GM18519 (cell line): ENCODE data around the gene PTPRJ.

ENCODE experiments used
- ATAC-seq: cut with Tn5 transposase; IDR thresholded peaks from one replicate; pipeline ENCODE4 v1.9.1; 2021; ENCODE audit warnings: mild to moderate bottlenecking, moderate library complexity; ENCODE audit not compliant: unreplicated experiment, low FRiP score

Gene PTPRJ

DNA sequence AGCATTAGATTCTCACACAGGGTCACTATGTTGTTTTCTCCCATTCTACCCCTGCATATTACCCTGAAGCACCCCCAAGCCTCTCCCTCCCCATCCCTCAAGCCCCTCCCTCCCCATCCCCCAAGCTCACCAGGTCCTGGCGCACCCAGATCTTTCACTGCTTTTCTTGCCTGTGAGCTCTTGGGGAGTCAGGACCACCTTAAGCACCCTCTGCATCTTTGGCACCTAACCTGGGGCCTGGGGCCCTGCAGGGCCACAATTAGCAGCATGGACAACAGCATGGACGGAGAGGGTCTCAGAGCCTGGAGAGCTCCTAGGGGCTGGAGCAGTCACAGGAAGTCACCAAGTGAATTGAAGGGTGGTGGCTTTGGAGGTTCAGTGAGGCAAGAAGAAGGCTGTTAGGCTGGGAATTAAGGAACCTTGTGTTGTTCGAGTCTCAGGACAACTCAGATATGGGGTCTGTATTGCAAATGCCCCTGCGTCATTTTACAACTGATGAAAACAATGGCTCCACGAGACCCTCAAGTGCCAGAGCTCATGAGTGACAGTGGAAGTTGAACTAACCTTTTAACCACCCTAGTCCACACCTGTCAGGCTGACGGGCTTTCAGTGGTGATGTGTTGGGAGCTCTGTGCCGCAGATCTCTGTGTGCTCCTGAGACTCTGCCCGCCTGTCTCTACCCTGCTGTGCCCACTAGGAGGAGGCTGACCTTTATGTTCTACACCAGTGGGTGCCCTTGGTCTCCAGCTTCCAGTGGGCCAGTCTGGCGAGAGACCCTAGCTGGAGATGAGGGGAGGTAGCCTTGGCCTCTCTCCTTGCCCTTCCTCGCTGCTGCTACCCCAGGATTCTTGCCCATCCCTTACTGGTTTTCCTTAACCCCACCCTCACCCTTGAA is 125.0 kb downstream of the PTPRJ start:
- no peak for ATAC-seq

DNA sequence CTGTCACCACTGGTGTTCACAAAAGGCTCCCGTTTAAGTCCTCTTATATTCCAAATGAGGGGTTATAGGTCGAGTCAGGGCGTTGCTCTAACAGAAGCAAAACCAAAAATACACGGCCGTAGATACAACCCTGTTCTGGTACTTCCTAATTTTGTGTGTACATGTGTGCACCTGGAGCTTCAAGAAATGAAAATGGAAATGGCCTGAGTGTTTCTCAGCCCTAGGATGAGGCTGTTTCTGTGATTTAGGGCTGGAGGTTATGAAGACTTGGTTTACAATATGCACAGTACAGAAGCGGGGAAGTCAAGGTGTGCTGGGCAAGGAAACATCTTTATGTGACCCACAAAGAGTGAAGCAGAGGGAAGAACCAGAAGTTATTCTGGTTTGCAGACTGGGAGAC is 125.8 kb downstream of the PTPRJ start:
- no peak for ATAC-seq

DNA sequence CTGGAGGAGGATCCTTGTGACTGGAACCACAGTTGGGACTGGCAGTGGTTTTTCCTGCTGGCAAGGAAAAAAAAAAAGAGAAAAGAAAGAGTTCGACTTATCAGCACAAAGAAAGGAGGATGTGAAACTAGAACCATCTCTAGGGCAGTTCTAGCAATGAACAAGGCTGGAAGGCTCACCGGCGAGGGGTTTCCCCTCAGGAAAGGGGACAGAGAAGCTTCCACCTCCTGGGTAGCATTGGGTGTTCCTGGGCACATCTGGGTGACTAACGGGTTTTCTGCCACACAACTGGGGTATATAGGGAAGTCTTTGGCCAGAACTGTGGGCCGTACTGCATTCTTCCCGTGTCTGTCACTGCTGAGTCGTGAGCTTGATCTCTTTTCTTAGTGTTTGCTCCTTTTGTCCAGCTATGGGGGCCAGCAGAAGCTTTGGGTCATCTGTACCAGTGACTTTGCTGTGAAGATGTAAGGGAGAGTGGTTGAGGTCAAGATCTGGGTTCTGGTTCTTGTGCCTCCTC is 126.9 kb downstream of the PTPRJ start:
- ATAC-seq = peak; percentile 88

DNA sequence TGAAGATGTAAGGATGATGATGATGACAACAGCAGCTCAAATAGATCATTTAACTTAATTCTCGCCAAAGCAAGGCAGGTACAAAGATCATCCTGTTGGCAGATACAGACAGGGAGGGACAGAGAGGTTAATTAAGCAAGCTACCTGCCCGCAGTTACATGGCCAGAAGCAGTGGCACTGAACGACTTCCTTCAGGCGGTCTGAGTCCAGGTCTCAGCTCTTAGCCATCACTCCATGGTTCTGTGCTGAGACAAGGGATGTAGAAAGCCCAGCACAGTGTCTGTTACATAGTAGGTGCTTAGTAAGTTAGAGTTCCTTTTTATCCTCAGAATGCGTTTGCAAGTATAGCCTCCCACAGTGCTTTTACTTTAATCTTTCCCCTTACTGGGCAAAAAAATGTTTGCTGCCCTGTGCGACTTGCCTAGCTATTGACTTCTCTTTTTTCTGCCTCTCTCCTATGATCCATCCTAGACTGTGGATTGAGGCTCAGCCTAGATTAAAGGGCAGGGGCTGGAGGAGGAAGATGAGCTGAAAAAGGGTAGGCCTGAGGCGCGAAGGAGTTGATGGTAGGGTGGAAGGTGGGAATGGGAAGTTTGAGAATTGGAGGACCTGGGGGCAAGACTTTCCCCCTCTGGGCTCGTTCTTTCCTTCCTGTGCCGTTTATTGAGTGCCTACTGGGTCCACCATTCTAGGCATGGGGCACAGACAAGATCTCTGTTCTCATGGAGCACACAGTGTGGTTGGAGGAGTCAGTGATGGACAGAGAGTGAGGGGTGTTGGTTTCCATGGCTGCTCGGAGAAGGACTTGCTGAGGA is 128.1 kb downstream of the PTPRJ start:
- no peak for ATAC-seq

DNA sequence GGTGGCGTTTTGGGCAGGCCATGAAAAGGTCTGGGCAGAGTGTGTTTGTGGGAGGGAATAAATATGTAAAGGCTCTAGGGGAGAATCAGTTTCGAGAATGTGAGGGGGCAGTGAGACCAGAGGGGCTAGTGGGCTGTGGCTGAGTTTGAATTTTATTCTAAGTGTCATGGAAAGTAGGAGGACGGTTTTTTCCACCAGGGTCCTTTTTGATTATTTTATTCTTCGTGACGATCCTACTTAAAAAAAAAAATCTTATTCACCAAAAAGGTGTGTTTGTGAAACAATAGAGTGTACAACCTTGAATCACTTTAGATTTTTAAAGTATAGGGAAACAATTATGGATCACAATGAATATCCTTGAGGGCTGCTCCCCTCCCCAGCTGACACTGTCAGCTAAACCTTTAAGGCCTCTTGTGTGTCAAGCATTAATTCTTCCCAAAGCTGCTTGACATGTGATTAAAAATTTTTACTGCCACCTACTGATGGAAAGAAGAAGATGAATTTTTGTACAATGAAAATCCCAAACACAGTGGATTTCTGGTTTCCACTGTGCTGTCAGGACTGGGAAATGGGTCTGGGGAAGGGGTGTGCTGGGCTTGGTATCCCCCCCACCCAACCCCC is 128.8 kb downstream of the PTPRJ start:
- no peak for ATAC-seq

DNA sequence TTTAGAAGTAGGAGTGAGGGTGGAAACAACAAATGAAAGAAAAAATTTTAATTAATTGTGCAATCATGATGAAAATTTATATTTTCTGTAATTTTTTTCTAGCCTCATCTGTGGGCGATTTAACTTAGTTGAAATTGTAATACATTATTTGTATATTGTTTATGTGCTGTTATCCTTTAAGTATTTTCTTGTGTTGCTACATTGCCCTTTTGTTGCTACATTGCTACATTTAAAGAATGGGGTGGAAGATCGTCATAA is 130.1 kb downstream of the PTPRJ start:
- ATAC-seq = no peak

DNA sequence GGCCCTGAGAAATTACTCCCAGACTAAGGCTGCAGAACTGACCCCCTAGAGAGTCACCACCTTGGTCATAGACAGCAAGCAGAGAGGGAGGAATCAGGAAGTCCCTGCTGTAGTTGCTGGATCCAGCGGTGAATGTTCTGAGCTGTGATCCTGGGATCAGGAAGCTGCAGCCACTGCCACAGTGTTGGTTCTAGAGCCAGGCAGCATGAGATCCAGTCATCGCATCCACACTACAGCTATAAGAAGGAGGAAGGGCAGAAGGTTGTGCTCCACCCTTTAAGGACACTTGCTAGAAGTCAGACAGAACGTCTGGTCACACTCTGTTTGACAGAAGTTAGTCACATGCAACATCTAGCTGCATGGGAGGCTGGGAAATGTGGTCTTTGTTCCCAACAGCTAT is 131.5 kb downstream of the PTPRJ start:
- ATAC-seq = no peak

DNA sequence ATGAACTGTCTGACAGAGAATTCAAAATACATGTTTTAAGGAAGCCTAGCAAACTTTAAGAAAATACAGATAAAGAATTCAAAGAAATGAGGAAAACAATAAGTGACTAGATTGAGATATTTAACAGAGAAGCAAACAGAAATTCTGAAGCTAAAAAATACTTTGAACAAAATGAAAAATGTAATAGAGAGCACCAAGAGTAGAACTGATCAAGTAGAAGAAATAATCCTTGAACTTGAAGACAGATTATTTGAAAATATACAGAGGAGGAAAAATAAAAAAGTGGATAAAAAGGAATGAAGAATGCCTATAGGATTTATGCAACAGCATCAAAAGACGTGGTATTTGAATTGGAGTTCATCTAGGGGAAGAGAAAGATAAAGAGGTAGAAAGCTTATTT is 134.4 kb downstream of the PTPRJ start:
- ATAC-seq = no peak

DNA sequence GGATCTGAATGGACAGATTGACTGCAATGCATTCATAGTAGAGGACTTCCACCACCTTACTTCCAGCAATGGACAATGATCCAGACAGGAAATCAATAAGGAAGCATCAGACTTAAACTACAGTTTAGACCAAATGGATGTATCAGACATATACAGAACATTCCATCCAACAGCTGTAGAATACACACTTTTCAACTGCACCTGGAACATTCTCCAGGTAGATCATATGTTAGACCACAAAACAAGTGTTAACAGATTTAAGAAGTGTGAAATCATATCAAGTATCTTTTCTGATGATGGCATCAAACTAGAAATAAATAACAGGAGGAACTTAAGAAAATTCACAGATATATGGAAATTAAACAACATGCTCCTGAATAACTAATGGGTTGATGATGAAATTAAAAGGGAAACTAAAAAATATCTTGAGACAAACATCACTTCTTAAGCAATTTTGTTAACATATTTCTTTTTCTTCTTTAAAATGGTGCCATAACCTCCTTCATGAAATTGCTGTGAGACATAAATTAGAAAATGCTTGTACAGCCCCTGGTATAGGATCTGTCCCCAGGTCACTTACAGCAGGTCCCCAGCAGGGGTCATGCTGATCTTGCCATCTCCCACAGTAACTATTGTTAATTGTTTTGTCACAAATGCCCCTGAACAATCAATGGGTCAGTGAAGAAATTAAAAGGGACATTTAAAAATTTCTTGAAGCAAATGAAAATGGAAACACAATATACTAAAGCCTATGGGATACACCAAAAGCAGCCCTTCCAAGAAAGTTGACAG is 136.3 kb downstream of the PTPRJ start:
- no peak for ATAC-seq

DNA sequence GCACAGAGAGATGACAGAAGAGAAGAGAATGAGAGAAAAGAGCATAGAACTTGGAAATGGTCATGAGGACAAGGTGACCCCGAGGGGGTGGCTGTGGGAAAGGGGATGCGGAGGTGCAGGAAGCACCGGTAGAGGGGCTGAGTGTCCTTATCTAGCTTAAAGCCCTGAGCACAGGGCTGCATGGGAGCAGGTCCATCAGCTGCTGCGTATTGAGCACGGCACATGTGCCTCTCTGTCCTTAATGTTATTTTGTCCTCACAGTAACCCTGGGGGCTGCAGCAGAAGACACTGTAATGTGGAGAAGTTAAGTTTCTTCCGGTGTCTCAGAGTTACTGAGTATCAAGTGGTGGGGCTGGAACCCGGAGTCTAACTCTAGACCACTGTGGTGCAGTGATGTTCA is 141.9 kb downstream of the PTPRJ start:
- ATAC-seq = no peak

DNA sequence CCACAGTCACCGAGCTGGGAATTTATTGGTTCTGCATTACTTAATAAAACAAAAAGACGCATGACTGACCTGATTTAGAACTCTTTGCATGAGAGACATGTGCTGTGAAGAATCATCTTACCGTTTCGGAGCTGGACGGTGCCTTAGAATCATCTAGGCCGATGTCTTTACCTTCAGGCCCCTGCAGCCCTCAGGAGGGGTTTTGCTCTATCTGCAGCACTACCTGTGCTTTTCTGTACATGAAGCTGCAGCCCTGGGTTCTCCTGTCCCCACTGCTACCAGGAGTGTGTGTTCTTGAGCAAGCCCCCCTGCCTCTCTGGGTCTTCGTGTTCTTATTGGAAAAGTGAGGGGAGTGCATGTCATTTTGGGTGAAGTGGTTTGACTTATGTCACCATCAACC is 142.3 kb downstream of the PTPRJ start:
- ATAC-seq = no peak

DNA sequence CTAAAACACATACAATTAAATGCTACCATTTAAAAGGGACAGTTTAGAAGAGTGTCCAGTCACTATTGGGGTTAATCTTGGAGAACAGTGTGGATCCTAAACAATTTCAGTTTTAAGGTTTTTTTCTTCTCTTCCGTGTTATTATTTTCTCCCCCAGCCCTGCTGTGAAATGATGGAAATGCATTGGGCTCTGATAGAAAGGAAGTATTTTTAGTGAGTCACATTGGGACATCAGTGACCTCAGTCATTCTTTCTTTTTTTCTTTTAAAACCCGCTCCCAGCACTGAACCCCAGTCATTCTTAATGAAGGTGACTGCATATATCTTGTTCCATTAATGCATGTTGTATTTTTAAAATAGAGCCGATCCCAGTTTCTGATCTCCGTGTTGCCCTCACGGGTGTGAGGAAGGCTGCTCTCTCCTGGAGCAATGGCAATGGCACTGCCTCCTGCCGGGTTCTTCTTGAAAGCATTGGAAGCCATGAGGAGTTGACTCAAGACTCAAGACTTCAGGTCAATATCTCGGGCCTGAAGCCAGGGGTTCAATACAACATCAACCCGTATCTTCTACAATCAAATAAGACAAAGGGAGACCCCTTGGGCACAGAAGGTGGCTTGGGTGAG is 143.0 kb downstream of the PTPRJ start:
- ATAC-seq = no peak

DNA sequence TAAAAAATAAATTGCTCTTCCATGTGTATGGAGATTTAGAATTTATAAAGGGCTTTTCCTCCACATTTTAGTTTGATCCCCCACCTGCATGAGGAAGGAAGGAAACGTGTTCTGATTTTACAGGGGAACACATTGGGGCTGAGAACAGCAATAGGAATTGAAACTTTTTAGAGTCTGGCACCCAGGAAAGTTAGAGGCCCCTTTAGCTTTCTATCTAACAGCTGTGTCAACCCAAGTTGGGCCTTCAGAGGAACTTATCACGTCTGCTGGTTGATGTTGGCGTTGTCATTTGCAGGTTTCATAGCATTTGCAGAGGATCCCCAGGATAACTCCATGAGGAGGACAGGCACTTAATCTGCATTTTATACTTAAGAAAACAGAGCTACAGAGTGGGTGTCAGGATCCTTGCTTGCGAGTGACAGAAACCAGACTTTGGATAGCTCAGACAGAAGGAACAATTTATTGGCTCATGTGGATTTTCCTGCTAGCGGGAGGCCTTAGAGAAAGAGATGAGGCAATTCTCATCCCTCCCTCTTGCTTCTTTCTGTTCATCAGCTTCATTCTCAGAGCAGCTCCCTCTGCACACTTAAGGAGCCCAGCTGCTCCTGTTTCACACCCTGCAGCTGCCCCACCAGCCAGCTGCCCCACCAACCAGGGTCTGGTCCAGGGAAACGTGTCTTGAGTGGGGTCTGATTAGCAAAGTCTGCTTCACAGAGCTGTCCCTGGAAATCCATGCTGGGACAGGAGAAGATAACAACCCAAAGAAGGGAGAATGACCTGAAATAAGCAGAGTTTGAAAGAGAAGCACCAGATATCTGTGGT is 143.8 kb downstream of the PTPRJ start:
- no peak for ATAC-seq

DNA sequence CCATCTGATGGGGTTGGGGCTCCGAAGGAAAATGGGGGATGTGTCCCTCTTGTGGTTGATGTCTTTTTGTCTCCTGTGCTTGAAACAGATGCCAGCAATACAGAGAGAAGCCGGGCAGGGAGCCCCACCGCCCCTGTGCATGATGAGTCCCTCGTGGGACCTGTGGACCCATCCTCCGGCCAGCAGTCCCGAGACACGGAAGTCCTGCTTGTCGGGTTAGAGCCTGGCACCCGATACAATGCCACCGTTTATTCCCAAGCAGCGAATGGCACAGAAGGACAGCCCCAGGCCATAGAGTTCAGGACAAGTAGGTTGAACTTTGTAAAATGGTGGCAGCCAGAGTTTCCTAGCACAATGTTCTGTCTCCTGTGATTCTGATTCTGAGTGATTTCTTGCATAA is 144.5 kb downstream of the PTPRJ start:
- no peak for ATAC-seq

DNA sequence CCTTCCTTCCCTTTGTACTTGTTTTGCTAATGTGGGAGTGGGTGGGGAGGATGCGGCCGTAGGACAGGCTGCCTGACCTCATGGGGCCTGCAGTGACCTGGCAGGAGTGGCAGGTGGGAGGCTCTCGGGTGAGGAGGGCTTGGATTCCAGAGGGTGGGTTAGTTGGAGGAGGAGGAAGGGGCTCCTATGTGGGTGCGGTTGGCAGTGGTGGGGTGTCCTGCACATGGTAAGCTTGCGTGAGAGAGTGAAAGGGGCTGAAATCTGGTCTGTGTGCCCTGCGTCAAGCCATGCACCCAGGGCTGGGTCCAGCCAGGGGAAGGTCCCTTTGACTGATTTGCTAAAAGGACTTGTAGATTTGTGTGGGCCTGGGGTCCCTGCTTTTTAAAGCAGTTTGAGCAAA is 145.5 kb downstream of the PTPRJ start:
- no peak for ATAC-seq

DNA sequence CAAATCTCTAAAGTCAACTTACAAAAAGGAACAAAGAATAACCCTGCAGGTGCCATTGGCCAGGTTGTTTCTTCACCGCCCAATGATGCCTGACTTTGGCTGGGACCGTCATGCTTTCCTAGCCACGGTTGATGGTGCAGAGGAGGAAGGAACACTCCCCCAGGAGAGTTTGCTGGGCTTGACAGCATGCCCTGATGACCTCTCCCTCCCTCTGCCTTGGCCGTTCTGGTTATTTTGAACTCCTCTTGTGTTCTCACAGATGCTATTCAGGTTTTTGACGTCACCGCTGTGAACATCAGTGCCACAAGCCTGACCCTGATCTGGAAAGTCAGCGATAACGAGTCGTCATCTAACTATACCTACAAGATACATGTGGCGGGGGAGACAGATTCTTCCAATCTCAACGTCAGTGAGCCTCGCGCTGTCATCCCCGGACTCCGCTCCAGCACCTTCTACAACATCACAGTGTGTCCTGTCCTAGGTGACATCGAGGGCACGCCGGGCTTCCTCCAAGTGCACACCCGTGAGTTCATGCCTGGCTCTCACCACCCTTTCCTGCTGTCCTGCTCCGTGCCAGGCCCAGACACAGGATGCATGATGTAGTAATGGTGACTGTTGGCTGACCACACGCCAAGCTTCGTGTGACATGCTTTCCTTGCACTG is 147.3 kb downstream of the PTPRJ start:
- ATAC-seq = no peak

DNA sequence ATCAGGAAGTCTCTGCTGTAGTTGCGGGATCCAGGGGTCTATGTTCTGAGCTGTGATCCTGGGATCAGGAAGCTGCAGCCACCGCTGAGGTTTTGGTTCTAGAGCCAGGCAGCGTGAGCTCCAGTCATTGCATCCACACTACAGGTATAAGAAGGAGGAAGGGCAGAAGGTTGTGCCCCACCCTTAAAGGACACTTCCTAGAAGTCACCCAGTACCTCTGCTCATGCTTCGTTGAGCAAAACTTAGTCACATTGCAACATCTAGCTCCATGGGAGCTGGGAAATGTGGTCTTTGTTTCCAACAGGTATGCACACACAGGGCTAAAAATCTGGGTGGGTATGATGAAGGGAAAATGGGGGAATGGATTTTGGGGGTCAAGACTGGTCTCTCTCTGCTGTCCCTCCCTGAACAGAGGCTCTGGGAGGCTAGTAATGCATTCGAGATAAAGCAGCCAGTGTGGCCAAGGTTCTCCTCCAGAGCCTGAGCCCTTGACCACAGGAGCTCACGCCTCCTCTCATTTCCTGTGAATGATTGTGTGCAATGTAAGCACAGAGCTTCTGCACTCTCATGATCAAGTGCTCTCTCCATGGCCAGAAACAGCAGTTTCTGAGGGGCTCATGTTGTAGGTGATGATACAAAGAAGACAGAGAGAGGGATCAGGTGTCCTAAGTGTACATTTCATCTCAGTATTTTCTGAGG is 149.5 kb downstream of the PTPRJ start:
- ATAC-seq = no peak

DNA sequence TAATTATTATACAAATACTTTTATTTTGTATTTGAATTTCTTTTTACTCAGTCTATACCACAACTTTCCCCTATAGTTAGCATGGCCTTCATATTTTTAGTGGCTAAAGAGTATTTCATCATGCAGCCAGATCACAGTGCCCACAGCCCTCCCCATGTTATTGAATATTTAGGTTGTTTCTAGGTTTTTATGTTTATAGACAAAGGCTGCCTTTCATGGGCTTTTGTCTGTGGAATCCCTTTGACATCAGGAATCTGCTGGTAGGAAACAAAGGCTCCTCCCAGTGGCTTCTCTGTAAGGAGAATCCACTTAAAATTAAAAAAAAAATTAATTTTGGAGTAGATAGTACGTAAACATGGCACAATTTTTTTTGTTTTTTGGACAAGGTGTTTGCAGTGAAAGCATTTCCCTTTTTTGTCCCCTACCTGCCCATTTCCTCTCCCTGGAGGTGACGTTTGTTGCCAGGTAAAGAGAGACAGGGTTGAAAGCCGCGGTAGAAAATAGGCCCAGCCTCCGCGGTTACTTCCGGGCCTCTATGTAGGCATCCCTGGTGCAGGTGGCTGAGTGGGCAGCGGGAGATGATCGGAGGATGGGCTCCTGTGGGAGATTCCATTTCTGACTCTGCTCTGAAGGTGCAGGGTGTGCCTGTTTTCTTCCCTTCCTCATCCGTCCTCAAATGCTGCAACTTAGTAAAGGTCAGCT is 154.0 kb downstream of the PTPRJ start:
- no peak for ATAC-seq
